NB4 (cell line): ENCODE data around the gene UCHL5.

Source experiments
- TF ChIP-seq, protein P1 (sequence below): IDR thresholded peaks from one replicate; pipeline ENCODE4 v1.5.1; 2012; ENCODE audit warnings: low read depth, low read length
- TF ChIP-seq, protein P2 (sequence below): IDR thresholded peaks from 2 replicates; pipeline ENCODE4 v1.6.1; 2011; ENCODE audit warnings: low read depth, low read length

DNA sequence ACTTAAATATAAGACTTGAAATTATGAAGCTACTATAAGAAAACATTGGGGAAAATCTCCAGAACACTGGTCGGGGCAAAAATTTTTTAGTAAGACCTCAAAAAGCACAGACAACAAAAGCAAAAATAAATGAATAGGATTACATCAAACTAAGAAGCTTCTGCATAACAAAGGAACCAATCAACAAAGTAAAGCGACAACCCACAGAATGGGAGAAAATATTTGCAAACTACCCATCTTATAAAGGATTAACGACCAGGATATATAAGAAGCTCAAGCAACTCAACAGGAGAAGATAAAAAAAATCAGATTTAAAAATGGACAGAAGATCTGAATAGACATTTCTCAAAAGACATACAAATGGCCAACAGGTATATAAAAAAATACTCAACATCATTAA, 19.1 kb downstream of the UCHL5 start:
- TF ChIP-seq, protein P1, sequence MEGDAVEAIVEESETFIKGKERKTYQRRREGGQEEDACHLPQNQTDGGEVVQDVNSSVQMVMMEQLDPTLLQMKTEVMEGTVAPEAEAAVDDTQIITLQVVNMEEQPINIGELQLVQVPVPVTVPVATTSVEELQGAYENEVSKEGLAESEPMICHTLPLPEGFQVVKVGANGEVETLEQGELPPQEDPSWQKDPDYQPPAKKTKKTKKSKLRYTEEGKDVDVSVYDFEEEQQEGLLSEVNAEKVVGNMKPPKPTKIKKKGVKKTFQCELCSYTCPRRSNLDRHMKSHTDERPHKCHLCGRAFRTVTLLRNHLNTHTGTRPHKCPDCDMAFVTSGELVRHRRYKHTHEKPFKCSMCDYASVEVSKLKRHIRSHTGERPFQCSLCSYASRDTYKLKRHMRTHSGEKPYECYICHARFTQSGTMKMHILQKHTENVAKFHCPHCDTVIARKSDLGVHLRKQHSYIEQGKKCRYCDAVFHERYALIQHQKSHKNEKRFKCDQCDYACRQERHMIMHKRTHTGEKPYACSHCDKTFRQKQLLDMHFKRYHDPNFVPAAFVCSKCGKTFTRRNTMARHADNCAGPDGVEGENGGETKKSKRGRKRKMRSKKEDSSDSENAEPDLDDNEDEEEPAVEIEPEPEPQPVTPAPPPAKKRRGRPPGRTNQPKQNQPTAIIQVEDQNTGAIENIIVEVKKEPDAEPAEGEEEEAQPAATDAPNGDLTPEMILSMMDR: no peak
- TF ChIP-seq, protein P2, sequence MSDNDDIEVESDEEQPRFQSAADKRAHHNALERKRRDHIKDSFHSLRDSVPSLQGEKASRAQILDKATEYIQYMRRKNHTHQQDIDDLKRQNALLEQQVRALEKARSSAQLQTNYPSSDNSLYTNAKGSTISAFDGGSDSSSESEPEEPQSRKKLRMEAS: no peak
